Ramos (cell line): ENCODE data around the gene POTEG.
"Not testable (repeated sequence)": the region's sequence is repeated elsewhere in the genome, so short reads cannot be mapped to it uniquely, and the experiment has no call there.

ENCODE experiments used
- in situ Hi-C: fragments of 300-500 bp; cut with MboI; formaldehyde crosslinking; loops from one replicate; pipeline ENCODE4 v1.14.3; 2022; ENCODE audit warnings: low sequenced_read_pairs; ENCODE audit not compliant: unreplicated experiment

The POTEG gene

GRCh38 chr14:19380137-19380536, 54.0 kb downstream of the POTEG start:
- in situ Hi-C loops, result not testable (repeated sequence)

- in situ Hi-C loops, result not testable (repeated sequence)
Observed at GRCh38 chr14:19374451-19374903, 59.7 kb downstream of the POTEG start.

- in situ Hi-C loops, result not testable (repeated sequence)
Observed at GRCh38 chr14:19372813-19373500, 61.2 kb downstream of the POTEG start.

GRCh38 chr14:19371767-19372166, 62.4 kb downstream of the POTEG start:
- in situ Hi-C loops, result not testable (repeated sequence)

GRCh38 chr14:19362803-19363202, 71.3 kb downstream of the POTEG start:
- in situ Hi-C loops, result not testable (repeated sequence)

GRCh38 chr14:19362323-19362722, 71.8 kb downstream of the POTEG start:
- in situ Hi-C loops, result not testable (repeated sequence)

GRCh38 chr14:19361636-19362253, 72.4 kb downstream of the POTEG start:
- in situ Hi-C loops, result not testable (repeated sequence)

- in situ Hi-C loops, result not testable (repeated sequence)
Observed at GRCh38 chr14:19360937-19361635, 73.1 kb downstream of the POTEG start.
